Neural cell (in vitro differentiated cells): ENCODE measurements around the gene CHD2. TPM values are rescaled to one million over a fixed set of nuclear protein-coding genes. Genes with fewer than 3 reads are reported as not detected.

Source experiments
- H2AFZ ChIP-seq: fragments of 200-600, 300-800 bp; sonication (generic), shearing (Covaris generic); 2 replicates; pipeline ENCODE4 v1.6.0; 2014; ENCODE audit warnings: low read depth, mild to moderate bottlenecking, antibody characterized with exemption, low read length, moderate library complexity
- H3F3A ChIP-seq: fragments of 200-600 bp; shearing (Covaris generic); 2 replicates; pipeline ENCODE4 v1.6.1; 2016; ENCODE audit warnings: mild to moderate bottlenecking, moderate library complexity, mixed read lengths, antibody characterized with exemption, low read length; ENCODE audit not compliant: insufficient read depth, poor library complexity, severe bottlenecking
- H3K27ac ChIP-seq: fragments of 200-600, 300-800 bp; sonication (generic), shearing (Covaris generic); 2 replicates; pipeline ENCODE4 v1.5.1; 2014; ENCODE audit warnings: mild to moderate bottlenecking, low read length, moderate library complexity
- H3K27me3 ChIP-seq: fragments of 300-800, 200-600 bp; sonication (generic), shearing (Covaris generic); 2 replicates; pipeline ENCODE4 v1.6.0; 2014; ENCODE audit warnings: mild to moderate bottlenecking, low read depth, low read length, moderate library complexity; ENCODE audit not compliant: insufficient read depth
- H3K36me3 ChIP-seq: fragments of 300-800, 200-600 bp; sonication (generic), shearing (Covaris generic); 2 replicates; pipeline ENCODE4 v1.5.1; 2014; ENCODE audit warnings: mild to moderate bottlenecking, antibody characterized with exemption, low read length, moderate library complexity; ENCODE audit not compliant: insufficient read depth
- H3K4me2 ChIP-seq: fragments of 300-800, 200-600 bp; sonication (generic), shearing (Covaris generic); 2 replicates; pipeline ENCODE4 v1.6.0; 2014; ENCODE audit warnings: mild to moderate bottlenecking, low read length
- H3K4me3 ChIP-seq: fragments of 300-800, 200-600 bp; sonication (generic), shearing (Covaris generic); 2 replicates; pipeline ENCODE4 v1.5.1; 2014; ENCODE audit warnings: mild to moderate bottlenecking, low read length, moderate library complexity
- H3K79me2 ChIP-seq: fragments of 200-600 bp; shearing (Covaris generic); replicated peaks from 2 replicates; pipeline ENCODE4 v1.6.0; 2014; ENCODE audit warnings: mild to moderate bottlenecking, low read length, moderate library complexity; ENCODE audit not compliant: insufficient read depth
- H3K9ac ChIP-seq: fragments of 300-800, 200-600 bp; sonication (generic), shearing (Covaris generic); 2 replicates; pipeline ENCODE4 v1.6.1; 2016; ENCODE audit warnings: mild to moderate bottlenecking, low read length, mixed read lengths
- H3K9me2 ChIP-seq: fragments of 200-600 bp; shearing (Covaris generic); 2 replicates; pipeline ENCODE4 v1.6.1; 2016; ENCODE audit warnings: mild to moderate bottlenecking, low read length, mixed read lengths; ENCODE audit not compliant: insufficient read depth
- H3K9me3 ChIP-seq: fragments of 200-600, 300-800 bp; sonication (generic), shearing (Covaris generic); 2 replicates; pipeline ENCODE4 v1.6.1; 2016; ENCODE audit warnings: mild to moderate bottlenecking, mixed run types, low read length, moderate library complexity, mixed read lengths
- H4K20me1 ChIP-seq: fragments of 200-600 bp; shearing (Covaris generic); 2 replicates; pipeline ENCODE4 v1.6.1; 2016; ENCODE audit warnings: mild to moderate bottlenecking, mixed run types; ENCODE audit not compliant: insufficient read depth
- EP300 ChIP-seq: fragments of 450-650 bp; conservative IDR thresholded peaks from 2 replicates; pipeline ENCODE4 v1.6.1; 2014; ENCODE audit warnings: antibody characterized with exemption, mild to moderate bottlenecking, moderate library complexity; ENCODE audit not compliant: poor library complexity, severe bottlenecking
- EZH2 ChIP-seq: fragments of 200-600, 300-800 bp; shearing (Covaris generic), sonication (generic); IDR thresholded peaks from 2 replicates; pipeline ENCODE4 v1.6.1; 2014; ENCODE audit warnings: antibody characterized with exemption, low read length, borderline replicate concordance, mild to moderate bottlenecking; ENCODE audit not compliant: insufficient read depth, poor library complexity, severe bottlenecking
- MXI1 ChIP-seq: fragments of 450-650 bp; conservative IDR thresholded peaks from 2 replicates; pipeline ENCODE4 v1.6.1; 2014; ENCODE audit warnings: antibody characterized with exemption, mild to moderate bottlenecking; ENCODE audit not compliant: poor library complexity, severe bottlenecking
- POLR2AphosphoS5 ChIP-seq: IDR thresholded peaks from 2 replicates; pipeline ENCODE4 v1.6.1; 2012
- RAD21 ChIP-seq: fragments of 450-650 bp; conservative IDR thresholded peaks from 2 replicates; pipeline ENCODE4 v1.6.1; 2014; ENCODE audit warnings: antibody characterized with exemption, mild to moderate bottlenecking, moderate library complexity
- SMC3 ChIP-seq: fragments of 450-650 bp; conservative IDR thresholded peaks from 2 replicates; pipeline ENCODE4 v1.6.1; 2014; ENCODE audit warnings: antibody characterized with exemption, mild to moderate bottlenecking, moderate library complexity; ENCODE audit not compliant: poor library complexity
- TAF1 ChIP-seq: IDR thresholded peaks from 2 replicates; pipeline ENCODE4 v1.6.1; 2012; ENCODE audit warnings: low read depth
- polyA plus RNA-seq: library from polyadenylated mRNA; depleted of rRNA; stranded (reverse); fragments of >200 nt; gene quantifications from 2 replicates; pipeline ENCODE4 v1.2.3, GENCODE V29; 2014
- TF ChIP-seq, protein P1 (sequence below): IDR thresholded peaks from 2 replicates; pipeline ENCODE4 v1.6.1; 2012; ENCODE audit warnings: borderline replicate concordance
- TF ChIP-seq, protein P2 (sequence below): fragments of 450-650 bp; IDR thresholded peaks from 2 replicates; pipeline ENCODE4 v1.5.1; 2014; ENCODE audit warnings: antibody characterized with exemption, mild to moderate bottlenecking, moderate library complexity; ENCODE audit not compliant: poor library complexity, severe bottlenecking

Gene CHD2
- polyA plus RNA-seq, 1 donor from 2014 or later = 113 TPM

DNA sequence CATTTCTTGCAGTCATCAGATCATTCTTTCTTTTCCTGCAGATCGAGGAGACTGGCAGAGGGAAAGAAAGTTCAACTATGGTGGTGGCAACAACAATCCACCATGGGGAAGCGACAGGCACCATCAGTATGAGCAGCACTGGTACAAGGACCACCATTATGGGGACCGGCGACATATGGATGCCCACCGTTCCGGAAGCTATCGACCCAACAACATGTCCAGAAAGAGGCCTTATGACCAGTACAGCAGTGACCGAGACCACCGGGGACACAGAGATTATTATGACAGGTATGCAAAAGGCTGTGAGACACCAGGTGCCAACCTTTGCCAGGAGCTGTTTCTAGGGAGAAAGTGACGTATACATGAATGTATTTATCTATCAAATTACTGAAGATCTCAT, 119.8 kb downstream of the CHD2 start:
- TF ChIP-seq RAD21 (no peak), SMC3 (no peak), EP300 (no peak), TAF1 (no peak), MXI1 (no peak), EZH2 (no peak), POLR2AphosphoS5 (no peak)
- TF ChIP-seq, protein P1, sequence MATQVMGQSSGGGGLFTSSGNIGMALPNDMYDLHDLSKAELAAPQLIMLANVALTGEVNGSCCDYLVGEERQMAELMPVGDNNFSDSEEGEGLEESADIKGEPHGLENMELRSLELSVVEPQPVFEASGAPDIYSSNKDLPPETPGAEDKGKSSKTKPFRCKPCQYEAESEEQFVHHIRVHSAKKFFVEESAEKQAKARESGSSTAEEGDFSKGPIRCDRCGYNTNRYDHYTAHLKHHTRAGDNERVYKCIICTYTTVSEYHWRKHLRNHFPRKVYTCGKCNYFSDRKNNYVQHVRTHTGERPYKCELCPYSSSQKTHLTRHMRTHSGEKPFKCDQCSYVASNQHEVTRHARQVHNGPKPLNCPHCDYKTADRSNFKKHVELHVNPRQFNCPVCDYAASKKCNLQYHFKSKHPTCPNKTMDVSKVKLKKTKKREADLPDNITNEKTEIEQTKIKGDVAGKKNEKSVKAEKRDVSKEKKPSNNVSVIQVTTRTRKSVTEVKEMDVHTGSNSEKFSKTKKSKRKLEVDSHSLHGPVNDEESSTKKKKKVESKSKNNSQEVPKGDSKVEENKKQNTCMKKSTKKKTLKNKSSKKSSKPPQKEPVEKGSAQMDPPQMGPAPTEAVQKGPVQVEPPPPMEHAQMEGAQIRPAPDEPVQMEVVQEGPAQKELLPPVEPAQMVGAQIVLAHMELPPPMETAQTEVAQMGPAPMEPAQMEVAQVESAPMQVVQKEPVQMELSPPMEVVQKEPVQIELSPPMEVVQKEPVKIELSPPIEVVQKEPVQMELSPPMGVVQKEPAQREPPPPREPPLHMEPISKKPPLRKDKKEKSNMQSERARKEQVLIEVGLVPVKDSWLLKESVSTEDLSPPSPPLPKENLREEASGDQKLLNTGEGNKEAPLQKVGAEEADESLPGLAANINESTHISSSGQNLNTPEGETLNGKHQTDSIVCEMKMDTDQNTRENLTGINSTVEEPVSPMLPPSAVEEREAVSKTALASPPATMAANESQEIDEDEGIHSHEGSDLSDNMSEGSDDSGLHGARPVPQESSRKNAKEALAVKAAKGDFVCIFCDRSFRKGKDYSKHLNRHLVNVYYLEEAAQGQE = no peak
- TF ChIP-seq, protein P2, sequence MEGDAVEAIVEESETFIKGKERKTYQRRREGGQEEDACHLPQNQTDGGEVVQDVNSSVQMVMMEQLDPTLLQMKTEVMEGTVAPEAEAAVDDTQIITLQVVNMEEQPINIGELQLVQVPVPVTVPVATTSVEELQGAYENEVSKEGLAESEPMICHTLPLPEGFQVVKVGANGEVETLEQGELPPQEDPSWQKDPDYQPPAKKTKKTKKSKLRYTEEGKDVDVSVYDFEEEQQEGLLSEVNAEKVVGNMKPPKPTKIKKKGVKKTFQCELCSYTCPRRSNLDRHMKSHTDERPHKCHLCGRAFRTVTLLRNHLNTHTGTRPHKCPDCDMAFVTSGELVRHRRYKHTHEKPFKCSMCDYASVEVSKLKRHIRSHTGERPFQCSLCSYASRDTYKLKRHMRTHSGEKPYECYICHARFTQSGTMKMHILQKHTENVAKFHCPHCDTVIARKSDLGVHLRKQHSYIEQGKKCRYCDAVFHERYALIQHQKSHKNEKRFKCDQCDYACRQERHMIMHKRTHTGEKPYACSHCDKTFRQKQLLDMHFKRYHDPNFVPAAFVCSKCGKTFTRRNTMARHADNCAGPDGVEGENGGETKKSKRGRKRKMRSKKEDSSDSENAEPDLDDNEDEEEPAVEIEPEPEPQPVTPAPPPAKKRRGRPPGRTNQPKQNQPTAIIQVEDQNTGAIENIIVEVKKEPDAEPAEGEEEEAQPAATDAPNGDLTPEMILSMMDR = no peak
- H3F3A ChIP-seq = no peaks in the 10 kb centered on the region
- no peaks in the 10 kb centered on the region for H3K9me3 ChIP-seq
- H3K4me2 ChIP-seq = no peak overlapping the region
- H3K27me3 ChIP-seq = no peaks in the 10 kb centered on the region
- peaks cover 12% of the 10 kb centered on the region for H3K79me2 ChIP-seq
- no peak overlapping the region for H3K9ac ChIP-seq
- no peak overlapping the region for H3K4me3 ChIP-seq
- H4K20me1 ChIP-seq = peaks cover 8% of the 10 kb centered on the region
- H3K27ac ChIP-seq = no peak overlapping the region
- peaks cover 51% of the 10 kb centered on the region for H3K36me3 ChIP-seq
- no peak overlapping the region for H2AFZ ChIP-seq
- no peaks in the 10 kb centered on the region for H3K9me2 ChIP-seq

DNA sequence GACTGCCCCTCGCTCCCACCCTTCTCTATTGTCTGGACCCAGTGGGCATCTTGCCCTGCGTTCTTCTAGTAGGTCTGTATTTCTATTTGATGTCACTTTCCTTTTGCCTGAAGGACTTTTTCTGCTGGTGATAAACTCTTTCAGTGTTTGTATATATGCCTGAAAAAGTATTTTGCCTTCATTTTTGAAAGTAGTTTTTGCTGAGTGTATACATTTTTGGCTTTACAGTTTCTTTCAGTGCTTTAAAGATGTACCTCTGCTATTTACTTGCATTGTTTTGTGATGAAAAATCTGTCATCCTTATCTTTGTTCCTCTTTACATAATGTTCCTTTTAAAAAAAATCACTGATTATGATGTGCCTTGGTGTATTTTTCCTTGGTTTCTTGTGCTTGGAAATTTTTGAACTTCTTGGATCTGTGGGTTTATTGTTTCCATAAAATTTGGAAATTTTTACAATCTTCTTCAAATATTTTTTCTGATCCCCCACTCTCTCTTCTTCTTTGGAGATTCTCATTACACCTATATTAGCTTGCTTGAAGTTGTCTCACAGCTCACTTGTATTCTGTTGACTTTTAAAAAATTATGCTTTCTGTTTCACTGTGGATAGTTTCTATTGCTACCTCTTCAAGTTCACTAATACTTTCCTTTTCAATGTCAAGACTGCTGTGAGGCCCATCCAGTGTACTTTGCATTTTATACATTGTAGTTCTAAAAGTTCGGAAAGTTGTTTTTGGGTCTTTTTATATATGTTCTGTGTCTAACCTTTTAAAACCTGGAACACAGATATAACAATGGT, 121.0 kb downstream of the CHD2 start:
- Histone ChIP-seq H3K27ac (no peak overlapping the region), H3K9me3 (no peaks in the 10 kb centered on the region), H3K9me2 (no peaks in the 10 kb centered on the region), H3F3A (no peaks in the 10 kb centered on the region), H3K9ac (no peak overlapping the region), H3K79me2 (peaks cover 12% of the 10 kb centered on the region), H4K20me1 (peaks cover 8% of the 10 kb centered on the region), H3K4me3 (no peak overlapping the region), H3K36me3 (peaks cover 44% of the 10 kb centered on the region), H2AFZ (no peak overlapping the region), H3K4me2 (no peak overlapping the region), H3K27me3 (no peaks in the 10 kb centered on the region)
- TF ChIP-seq, protein P2 = no peak
- no peak for TF ChIP-seq EZH2
- TF ChIP-seq TAF1 = no peak
- no peak for TF ChIP-seq EP300
